Caco-2 (cell line): ENCODE results near the gene MRS2. TPM values are rescaled to one million over a fixed set of nuclear protein-coding genes. Genes with fewer than 3 reads are reported as not detected.

ENCODE experiments used
- BruUV-seq: library from RNA; stranded (reverse); fragments of 400-500 nt; replicated peaks from 2 replicates; lab custom pipeline; 2021; lab: Mats Ljungman, UMichigan
- CTCF ChIA-PET: fragments of 300-600 bp; sonication (Branson Sonifier 250); formaldehyde crosslinking; loops from one replicate; lab custom pipeline; 2022; ENCODE audit warnings: antibody characterized with exemption; lab: Charles Lee
- POLR2A ChIA-PET: fragments of 300-600 bp; sonication (Branson Sonifier 250); formaldehyde crosslinking; loops from one replicate; lab custom pipeline; 2022; ENCODE audit warnings: antibody characterized with exemption; lab: Charles Lee
- DNase-seq, 2 experiments: peaks; one replicate each; pipeline versions ENCODE4 v3.0.0 to v3.0.0-alpha.2; 2020 to 2022
- H3K27me3 ChIP-seq: replicated peaks from 2 replicates; pipeline ENCODE4 v1.6.0; 2011; ENCODE audit warnings: low read length; ENCODE audit not compliant: control insufficient read depth, insufficient read depth
- H3K36me3 ChIP-seq: 2 replicates; pipeline ENCODE4 v1.5.1; 2011; ENCODE audit warnings: low read length; ENCODE audit not compliant: control insufficient read depth, insufficient read depth
- H3K4me1 ChIP-seq: fragments of 250-450 bp; sonication (Bioruptor Pico); 2 replicates; pipeline ENCODE4 v1.5.1; 2020; ENCODE audit warnings: mild to moderate bottlenecking
- H3K4me3 ChIP-seq: 2 replicates; pipeline ENCODE4 v1.5.1; 2011; ENCODE audit warnings: low read depth, mild to moderate bottlenecking, control low read depth, low read length
- H3K9me3 ChIP-seq: fragments of 250-450 bp; sonication (Bioruptor Pico); 2 replicates; pipeline ENCODE4 v1.5.1; 2020; ENCODE audit warnings: mild to moderate bottlenecking, moderate library complexity
- H3K27ac Mint-ChIP-seq: one replicate; pipeline ENCODE4 v1.8.0; 2022; ENCODE audit warnings: mixed read lengths; ENCODE audit not compliant: unreplicated experiment
- H3K27me3 Mint-ChIP-seq: one replicate; pipeline ENCODE4 v1.8.0; 2022; ENCODE audit warnings: mixed read lengths; ENCODE audit not compliant: insufficient read depth, unreplicated experiment
- H3K36me3 Mint-ChIP-seq: one replicate; pipeline ENCODE4 v1.8.0; 2022; ENCODE audit warnings: mild to moderate bottlenecking, mixed read lengths; ENCODE audit not compliant: insufficient read depth, unreplicated experiment
- H3K4me1 Mint-ChIP-seq: one replicate; pipeline ENCODE4 v1.8.0; 2022; ENCODE audit warnings: low read depth, mixed read lengths; ENCODE audit not compliant: unreplicated experiment
- H3K4me3 Mint-ChIP-seq: one replicate; pipeline ENCODE4 v1.8.0; 2022; ENCODE audit warnings: mild to moderate bottlenecking, moderate library complexity, mixed read lengths; ENCODE audit not compliant: unreplicated experiment
- H3K9me3 Mint-ChIP-seq: one replicate; pipeline ENCODE4 v1.8.0; 2022; ENCODE audit warnings: mixed read lengths; ENCODE audit not compliant: unreplicated experiment
- CTCF ChIP-seq, 2 experiments: fragments of 200-600 bp in 1 of 2; IDR thresholded peaks; 1 replicate in 1 of 2; 2 replicates in 1 of 2; pipeline versions ENCODE4 v1.5.1 to v1.8.0; 2011 to 2022; ENCODE audit warnings: antibody characterized with exemption in 1 of 2, control low read depth in 1 of 2, inconsistent platforms in 1 of 2, low read depth in 1 of 2, low read length in 1 of 2, mild to moderate bottlenecking in 1 of 2, moderate library complexity in 1 of 2; ENCODE audit not compliant: insufficient read depth in 1 of 2, severe bottlenecking in 1 of 2, unreplicated experiment in 1 of 2
- intact Hi-C: fragments of 100-400 bp; cut with micrococcal nuclease; formaldehyde crosslinking; loops from one replicate; pipeline ENCODE4 v1.10.0; 2022; ENCODE audit not compliant: unreplicated experiment
- total RNA-seq: library from RNA; stranded (reverse); gene quantifications from 2 replicates; pipeline ENCODE4 v1.2.3, GENCODE V29; 2022

The MRS2 gene
- total RNA-seq, 1 experiment from 2014 or later: 62.3 TPM

- H3K4me3 ChIP-seq: no peak overlapping the region
- no peaks in the 10 kb centered on the region for H3K36me3 ChIP-seq
- no peak for DNase-seq
- Mint-ChIP-seq H3K4me1 (no peaks in the 10 kb centered on the region), H3K4me3 (no peak overlapping the region), H3K27ac (no peak overlapping the region), H3K9me3 (no peaks in the 10 kb centered on the region), H3K27me3 (no peaks in the 10 kb centered on the region), H3K36me3 (no peaks in the 10 kb centered on the region)
- intact Hi-C loops: no loop called here
- TF ChIP-seq CTCF (IDR thresholded peaks at IDR 0.05; ENCODE audit: insufficient read depth in 1 of 2, low read depth in 1 of 2, low read length in 1 of 2, severe bottlenecking in 1 of 2, unreplicated experiment in 1 of 2): no peak
- POLR2A ChIA-PET: no interaction called here
- no peaks in the 10 kb centered on the region for H3K27me3 ChIP-seq
- BruUV-seq: no TSS peak
- CTCF ChIA-PET: no interaction called here
- H3K9me3 ChIP-seq: no peaks in the 10 kb centered on the region
- no peaks in the 10 kb centered on the region for H3K4me1 ChIP-seq
Measured at GRCh38 chr6:24446670-24447069, 43.9 kb downstream of the MRS2 start.

GRCh38 chr6:24448396-24448795, 45.7 kb downstream of the MRS2 start:
- Histone ChIP-seq H3K4me3 (no peak overlapping the region), H3K27me3 (no peaks in the 10 kb centered on the region), H3K36me3 (no peaks in the 10 kb centered on the region), H3K9me3 (no peaks in the 10 kb centered on the region), H3K4me1 (no peaks in the 10 kb centered on the region)
- Mint-ChIP-seq H3K36me3 (no peaks in the 10 kb centered on the region), H3K27ac (no peak overlapping the region), H3K4me3 (no peak overlapping the region), H3K4me1 (no peaks in the 10 kb centered on the region), H3K9me3 (no peaks in the 10 kb centered on the region), H3K27me3 (no peaks in the 10 kb centered on the region)
- no peak for TF ChIP-seq CTCF (IDR thresholded peaks at IDR 0.05; ENCODE audit: insufficient read depth in 1 of 2, low read depth in 1 of 2, low read length in 1 of 2, severe bottlenecking in 1 of 2, unreplicated experiment in 1 of 2)
- no peak for DNase-seq
- intact Hi-C loops: no loop called here
- no TSS peak for BruUV-seq
- POLR2A ChIA-PET: no interaction called here
- CTCF ChIA-PET: no interaction called here

GRCh38 chr6:24448828-24449525, 46.2 kb downstream of the MRS2 start:
- H3K27ac Mint-ChIP-seq: no peak overlapping the region
- intact Hi-C loops: no loop called here
- DNase-seq: no peak
- no peak for TF ChIP-seq CTCF (IDR thresholded peaks at IDR 0.05; ENCODE audit: insufficient read depth in 1 of 2, low read depth in 1 of 2, low read length in 1 of 2, severe bottlenecking in 1 of 2, unreplicated experiment in 1 of 2)
- H3K4me3 ChIP-seq: no peak overlapping the region
- H3K4me1 ChIP-seq: no peaks in the 10 kb centered on the region
- H3K36me3 Mint-ChIP-seq: no peaks in the 10 kb centered on the region
- BruUV-seq: no TSS peak
- H3K4me3 Mint-ChIP-seq: no peak overlapping the region
- H3K9me3 ChIP-seq: no peaks in the 10 kb centered on the region
- H3K36me3 ChIP-seq: no peaks in the 10 kb centered on the region
- no peaks in the 10 kb centered on the region for H3K27me3 ChIP-seq
- ChIA-PET CTCF (no interaction called here), POLR2A (no interaction called here)
- H3K4me1 Mint-ChIP-seq: no peaks in the 10 kb centered on the region
- H3K27me3 Mint-ChIP-seq: no peaks in the 10 kb centered on the region
- no peaks in the 10 kb centered on the region for H3K9me3 Mint-ChIP-seq
